ENCODE measurements around the gene GTSE1. TPM values are rescaled to one million over a fixed set of nuclear protein-coding genes. Genes with fewer than 3 reads are reported as not detected.

GTSE1 gene
- total and polyA plus RNA-seq, 2 of the 13 experiments (the other 11 are each of a cell fraction or from before 2014, with no cell fraction given): 10.7 to 13.5 TPM

DNA sequence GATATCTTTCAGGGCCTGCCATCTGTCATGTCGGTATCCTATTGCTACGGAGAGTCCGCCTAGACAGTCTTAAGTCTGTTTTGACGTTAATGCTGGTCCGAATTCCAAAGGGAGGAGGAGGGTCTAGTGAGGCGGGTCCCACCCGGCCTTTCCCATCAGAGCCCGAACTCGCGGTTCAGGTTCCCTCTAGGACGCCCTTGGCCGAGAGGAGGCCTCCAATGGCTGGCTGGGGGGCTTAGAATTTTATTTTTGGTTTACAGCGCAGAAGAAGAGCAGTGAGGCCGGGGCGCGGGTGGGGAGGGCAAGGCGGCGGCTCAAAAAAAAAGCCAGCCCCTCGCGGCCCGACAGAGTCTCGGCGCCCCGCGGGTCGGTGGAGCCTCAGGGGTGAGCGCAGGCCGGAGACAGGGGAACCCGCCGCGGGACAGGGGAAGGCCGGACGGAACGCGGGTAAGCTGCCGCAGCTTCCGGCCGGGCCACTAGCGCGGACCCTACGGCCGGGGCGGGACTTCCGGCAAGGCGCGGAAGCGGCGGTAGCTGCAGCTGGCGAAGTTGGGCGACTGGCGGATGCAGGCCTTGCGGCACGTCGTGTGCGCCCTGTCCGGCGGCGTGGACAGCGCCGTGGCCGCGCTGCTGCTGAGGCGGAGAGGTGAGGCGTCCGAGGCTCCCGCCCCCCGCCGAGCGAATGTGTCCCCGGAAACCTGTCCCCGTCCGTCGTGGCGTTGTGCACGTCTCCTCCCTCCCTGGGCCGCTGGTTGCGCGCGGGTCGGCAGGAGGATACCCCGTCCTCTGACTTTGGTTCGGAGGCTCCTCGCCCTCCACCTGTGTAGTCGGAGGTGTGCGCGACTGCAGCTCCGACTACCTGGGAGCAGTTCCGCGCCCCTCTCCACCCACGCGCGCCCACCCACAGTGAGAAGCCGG, 38.8 kb downstream of the GTSE1 start, which contains the start of gene TRMU (continued):
- TF ChIP-seq, protein P1, sequence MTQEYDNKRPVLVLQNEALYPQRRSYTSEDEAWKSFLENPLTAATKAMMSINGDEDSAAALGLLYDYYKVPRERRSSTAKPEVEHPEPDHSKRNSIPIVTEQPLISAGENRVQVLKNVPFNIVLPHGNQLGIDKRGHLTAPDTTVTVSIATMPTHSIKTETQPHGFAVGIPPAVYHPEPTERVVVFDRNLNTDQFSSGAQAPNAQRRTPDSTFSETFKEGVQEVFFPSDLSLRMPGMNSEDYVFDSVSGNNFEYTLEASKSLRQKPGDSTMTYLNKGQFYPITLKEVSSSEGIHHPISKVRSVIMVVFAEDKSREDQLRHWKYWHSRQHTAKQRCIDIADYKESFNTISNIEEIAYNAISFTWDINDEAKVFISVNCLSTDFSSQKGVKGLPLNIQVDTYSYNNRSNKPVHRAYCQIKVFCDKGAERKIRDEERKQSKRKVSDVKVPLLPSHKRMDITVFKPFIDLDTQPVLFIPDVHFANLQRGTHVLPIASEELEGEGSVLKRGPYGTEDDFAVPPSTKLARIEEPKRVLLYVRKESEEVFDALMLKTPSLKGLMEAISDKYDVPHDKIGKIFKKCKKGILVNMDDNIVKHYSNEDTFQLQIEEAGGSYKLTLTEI (CRISPR knock-in tag; conservative IDR thresholded peaks at IDR 0.05): no peak
- no peak for TF ChIP-seq SNAPC2 (CRISPR knock-in tag; IDR thresholded peaks at IDR 0.05)
- TF ChIP-seq, protein P2, sequence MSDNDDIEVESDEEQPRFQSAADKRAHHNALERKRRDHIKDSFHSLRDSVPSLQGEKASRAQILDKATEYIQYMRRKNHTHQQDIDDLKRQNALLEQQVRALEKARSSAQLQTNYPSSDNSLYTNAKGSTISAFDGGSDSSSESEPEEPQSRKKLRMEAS (IDR thresholded peaks at IDR 0.05): peak; percentile 92
- TF ChIP-seq, protein P3, sequence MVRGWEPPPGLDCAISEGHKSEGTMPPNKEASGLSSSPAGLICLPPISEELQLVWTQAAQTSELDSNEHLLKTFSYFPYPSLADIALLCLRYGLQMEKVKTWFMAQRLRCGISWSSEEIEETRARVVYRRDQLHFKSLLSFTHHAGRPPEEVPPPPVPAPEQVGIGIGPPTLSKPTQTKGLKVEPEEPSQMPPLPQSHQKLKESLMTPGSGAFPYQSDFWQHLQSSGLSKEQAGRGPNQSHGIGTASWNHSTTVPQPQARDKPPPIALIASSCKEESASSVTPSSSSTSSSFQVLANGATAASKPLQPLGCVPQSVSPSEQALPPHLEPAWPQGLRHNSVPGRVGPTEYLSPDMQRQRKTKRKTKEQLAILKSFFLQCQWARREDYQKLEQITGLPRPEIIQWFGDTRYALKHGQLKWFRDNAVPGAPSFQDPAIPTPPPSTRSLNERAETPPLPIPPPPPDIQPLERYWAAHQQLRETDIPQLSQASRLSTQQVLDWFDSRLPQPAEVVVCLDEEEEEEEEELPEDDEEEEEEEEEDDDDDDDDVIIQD (CRISPR knock-in tag; IDR thresholded peaks at IDR 0.05; ENCODE audit: low read depth): 0 out of 2 replicates have a peak, but pooled peaks have one; percentile 31
- TF ChIP-seq BORCS8-MEF2B (CRISPR knock-in tag; IDR thresholded peaks at IDR 0.05): peak; percentile 58
- TF ChIP-seq ZNF75D (CRISPR knock-in tag; IDR thresholded peaks at IDR 0.05; ENCODE audit: borderline replicate concordance): no peak
- no peak for TF ChIP-seq GLI4 (CRISPR knock-in tag; IDR thresholded peaks at IDR 0.05; ENCODE audit: borderline replicate concordance)
- TF ChIP-seq ZSCAN20 (CRISPR knock-in tag; IDR thresholded peaks at IDR 0.05; ENCODE audit: borderline replicate concordance): 0 out of 2 replicates have a peak, but pooled peaks have one; percentile 34
- TF ChIP-seq MXI1 (IDR thresholded peaks at IDR 0.05; ENCODE audit: borderline replicate concordance, low read depth, low read length): peak; percentile 78; the same call in 1 of the 3 replicates
- no peak for TF ChIP-seq GATA4 (IDR thresholded peaks at IDR 0.05; ENCODE audit: borderline replicate concordance, low read depth)
- no peak for TF ChIP-seq NFIB (CRISPR knock-in tag; IDR thresholded peaks at IDR 0.05; ENCODE audit: borderline replicate concordance)
- peak; percentile 49 for TF ChIP-seq HNF4A (CRISPR knock-in tag; IDR thresholded peaks at IDR 0.05)
- TF ChIP-seq ZNF788 (CRISPR knock-in tag; IDR thresholded peaks at IDR 0.05; ENCODE audit: borderline replicate concordance): peak; percentile 88
- TF ChIP-seq ZFX (CRISPR knock-in tag; IDR thresholded peaks at IDR 0.05; ENCODE audit: low read depth): peak; percentile 99
- TF ChIP-seq MEIS1 (CRISPR knock-in tag; IDR thresholded peaks at IDR 0.05; ENCODE audit: borderline replicate concordance): peak; percentile 81; the same call in 1 of the 2 replicates
- TF ChIP-seq, protein P4, sequence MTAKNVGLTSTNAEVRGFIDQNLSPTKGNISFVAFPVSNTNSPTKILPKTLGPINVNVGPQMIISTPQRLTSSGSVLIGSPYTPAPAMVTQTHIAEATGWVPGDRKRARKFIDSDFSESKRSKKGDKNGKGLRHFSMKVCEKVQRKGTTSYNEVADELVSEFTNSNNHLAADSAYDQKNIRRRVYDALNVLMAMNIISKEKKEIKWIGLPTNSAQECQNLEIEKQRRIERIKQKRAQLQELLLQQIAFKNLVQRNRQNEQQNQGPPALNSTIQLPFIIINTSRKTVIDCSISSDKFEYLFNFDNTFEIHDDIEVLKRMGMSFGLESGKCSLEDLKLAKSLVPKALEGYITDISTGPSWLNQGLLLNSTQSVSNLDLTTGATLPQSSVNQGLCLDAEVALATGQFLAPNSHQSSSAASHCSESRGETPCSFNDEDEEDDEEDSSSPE (CRISPR knock-in tag; IDR thresholded peaks at IDR 0.05): peak; percentile 79
- peak; percentile 39 for TF ChIP-seq CBX1 (IDR thresholded peaks at IDR 0.05; ENCODE audit: low read depth)
- 0 out of 2 replicates have a peak, but pooled peaks have one; percentile 25 for TF ChIP-seq EED (CRISPR knock-in tag; IDR thresholded peaks at IDR 0.05)
- TF ChIP-seq, protein P5, sequence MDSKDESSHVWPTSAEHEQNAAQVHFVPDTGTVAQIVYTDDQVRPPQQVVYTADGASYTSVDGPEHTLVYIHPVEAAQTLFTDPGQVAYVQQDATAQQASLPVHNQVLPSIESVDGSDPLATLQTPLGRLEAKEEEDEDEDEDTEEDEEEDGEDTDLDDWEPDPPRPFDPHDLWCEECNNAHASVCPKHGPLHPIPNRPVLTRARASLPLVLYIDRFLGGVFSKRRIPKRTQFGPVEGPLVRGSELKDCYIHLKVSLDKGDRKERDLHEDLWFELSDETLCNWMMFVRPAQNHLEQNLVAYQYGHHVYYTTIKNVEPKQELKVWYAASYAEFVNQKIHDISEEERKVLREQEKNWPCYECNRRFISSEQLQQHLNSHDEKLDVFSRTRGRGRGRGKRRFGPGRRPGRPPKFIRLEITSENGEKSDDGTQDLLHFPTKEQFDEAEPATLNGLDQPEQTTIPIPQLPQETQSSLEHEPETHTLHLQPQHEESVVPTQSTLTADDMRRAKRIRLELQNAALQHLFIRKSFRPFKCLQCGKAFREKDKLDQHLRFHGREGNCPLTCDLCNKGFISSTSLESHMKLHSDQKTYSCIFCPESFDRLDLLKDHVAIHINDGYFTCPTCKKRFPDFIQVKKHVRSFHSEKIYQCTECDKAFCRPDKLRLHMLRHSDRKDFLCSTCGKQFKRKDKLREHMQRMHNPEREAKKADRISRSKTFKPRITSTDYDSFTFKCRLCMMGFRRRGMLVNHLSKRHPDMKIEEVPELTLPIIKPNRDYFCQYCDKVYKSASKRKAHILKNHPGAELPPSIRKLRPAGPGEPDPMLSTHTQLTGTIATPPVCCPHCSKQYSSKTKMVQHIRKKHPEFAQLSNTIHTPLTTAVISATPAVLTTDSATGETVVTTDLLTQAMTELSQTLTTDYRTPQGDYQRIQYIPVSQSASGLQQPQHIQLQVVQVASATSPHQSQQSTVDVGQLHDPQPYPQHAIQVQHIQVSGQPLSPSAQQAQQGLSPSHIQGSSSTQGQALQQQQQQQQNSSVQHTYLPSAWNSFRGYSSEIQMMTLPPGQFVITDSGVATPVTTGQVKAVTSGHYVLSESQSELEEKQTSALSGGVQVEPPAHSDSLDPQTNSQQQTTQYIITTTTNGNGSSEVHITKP (CRISPR knock-in tag; IDR thresholded peaks at IDR 0.05; ENCODE audit: low read depth): peak; percentile 72; the same call in 1 of the 2 replicates
- TF ChIP-seq PPARG (CRISPR knock-in tag; conservative IDR thresholded peaks at IDR 0.05): peak; percentile 70; the same call in 1 of the 2 replicates

Measured in HepG2 (cell line).